IMR-90 (cell line): ENCODE measurements around the gene ADAM23. TPM values are rescaled to one million over a fixed set of nuclear protein-coding genes. Genes with fewer than 3 reads are reported as not detected.

Experiments used
- ATAC-seq: fragments of 200-7000 bp; cut with Tn5 transposase; 2 replicates; pipeline ENCODE4 v1.9.1; 2020; ENCODE audit warnings: low read depth, mild to moderate bottlenecking, moderate library complexity
- BruUV-seq: library from RNA; stranded (reverse); fragments of 400-500 nt; replicated peaks from 2 replicates; lab custom pipeline; 2021; lab: Mats Ljungman, UMichigan
- CTCF ChIA-PET: fragments of 300-600 bp; formaldehyde crosslinking; extraction: SDS; loops from one replicate; lab custom pipeline; 2021; ENCODE audit warnings: antibody characterized with exemption; lab: Yijun Ruan, JAX
- POLR2A ChIA-PET: fragments of 300-600 bp; sonication (Branson Sonifier 250); formaldehyde crosslinking; loops from one replicate; lab custom pipeline; 2022; ENCODE audit warnings: antibody characterized with exemption; ENCODE audit not compliant: unreplicated experiment; lab: Charles Lee
- DNase-seq: peaks from one replicate; pipeline ENCODE4 v3.0.0; 2013
- H2AFZ ChIP-seq: replicated peaks from 2 replicates; pipeline ENCODE3; 2013; ENCODE audit warnings: low read length, mild to moderate bottlenecking; ENCODE audit not compliant: poor library complexity
- H2AK5ac ChIP-seq: 2 replicates; pipeline ENCODE4 v1.6.1; 2013; ENCODE audit warnings: low read depth, low read length, inconsistent platforms
- H2AK9ac ChIP-seq: replicated peaks from 2 replicates; pipeline ENCODE3; 2013; ENCODE audit warnings: mild to moderate bottlenecking, low read depth, low read length, moderate library complexity; ENCODE audit not compliant: poor library complexity
- H2BK120ac ChIP-seq: 2 replicates; pipeline ENCODE4 v1.6.1; 2013; ENCODE audit warnings: low read depth, low read length, inconsistent platforms
- H2BK15ac ChIP-seq: 3 replicates; pipeline ENCODE4 v1.6.1; 2013; ENCODE audit warnings: low read depth, low read length, inconsistent platforms
- H2BK20ac ChIP-seq: 2 replicates; pipeline ENCODE4 v1.6.1; 2013; ENCODE audit warnings: low read depth, mild to moderate bottlenecking, inconsistent platforms, low read length, moderate library complexity
- H2BK5ac ChIP-seq: 2 replicates; pipeline ENCODE4 v1.6.1; 2013; ENCODE audit warnings: mild to moderate bottlenecking, low read depth, low read length, inconsistent platforms; ENCODE audit not compliant: poor library complexity, severe bottlenecking
- H3K14ac ChIP-seq: replicated peaks from 2 replicates; pipeline ENCODE4 v1.6.1; 2013; ENCODE audit warnings: low read depth, low read length, inconsistent platforms
- H3K18ac ChIP-seq: 2 replicates; pipeline ENCODE4 v1.6.1; 2013; ENCODE audit warnings: low read depth, low read length, control low read depth
- H3K23ac ChIP-seq: 2 replicates; pipeline ENCODE4 v1.6.1; 2013; ENCODE audit warnings: low read depth, low read length, inconsistent platforms
- H3K27ac ChIP-seq: 2 replicates; pipeline ENCODE4 v1.5.1; 2013; ENCODE audit warnings: mild to moderate bottlenecking, control low read depth, low read length; ENCODE audit not compliant: insufficient read depth
- H3K27me3 ChIP-seq: 2 replicates; pipeline ENCODE4 v1.6.1; 2013; ENCODE audit warnings: low read length; ENCODE audit not compliant: control insufficient read depth, insufficient read depth
- H3K36me3 ChIP-seq: 2 replicates; pipeline ENCODE4 v1.6.1; 2013; ENCODE audit warnings: low read length, mixed read lengths; ENCODE audit not compliant: control insufficient read depth, insufficient read depth
- H3K4ac ChIP-seq: 2 replicates; pipeline ENCODE4 v1.6.1; 2013; ENCODE audit warnings: low read depth, low read length, inconsistent platforms
- H3K4me1 ChIP-seq: 2 replicates; pipeline ENCODE4 v1.6.1; 2013; ENCODE audit warnings: low read length, mixed read lengths; ENCODE audit not compliant: control insufficient read depth, insufficient read depth
- H3K4me2 ChIP-seq: 2 replicates; pipeline ENCODE4 v1.6.1; 2013; ENCODE audit warnings: low read depth, mild to moderate bottlenecking, control low read depth, low read length, moderate library complexity
- H3K4me3 ChIP-seq: 2 replicates; pipeline ENCODE4 v1.5.1; 2013; ENCODE audit warnings: low read depth, mild to moderate bottlenecking, control low read depth, low read length, moderate library complexity; ENCODE audit not compliant: insufficient read depth
- H3K56ac ChIP-seq: 2 replicates; pipeline ENCODE4 v1.6.1; 2013; ENCODE audit warnings: low read length, inconsistent platforms; ENCODE audit not compliant: insufficient read depth; ENCODE audit errors: extremely low read depth
- H3K79me1 ChIP-seq, 2 experiments: 2 replicates each; pipeline ENCODE4 v1.6.1; 2013; ENCODE audit warnings: low read length in 2 of 2, inconsistent platforms in 1 of 2, low read depth in 1 of 2
- H3K9ac ChIP-seq: 2 replicates; pipeline ENCODE4 v1.6.1; 2013; ENCODE audit warnings: low read depth, low read length, control low read depth
- H3K9me1 ChIP-seq: 2 replicates; pipeline ENCODE4 v1.6.1; 2013; ENCODE audit warnings: low read length, inconsistent platforms; ENCODE audit not compliant: insufficient read depth
- H3K9me3 ChIP-seq: 2 replicates; pipeline ENCODE4 v1.6.1; 2013; ENCODE audit warnings: low read length; ENCODE audit not compliant: control insufficient read depth, insufficient read depth
- H4K20me1 ChIP-seq: 2 replicates; pipeline ENCODE4 v1.6.1; 2013; ENCODE audit warnings: low read length, inconsistent platforms; ENCODE audit not compliant: insufficient read depth
- H4K5ac ChIP-seq: 2 replicates; pipeline ENCODE4 v1.6.1; 2013; ENCODE audit warnings: mild to moderate bottlenecking, low read depth, low read length, control low read depth
- H4K8ac ChIP-seq, 2 experiments: 2 replicates each; pipeline ENCODE4 v1.6.1; 2013; ENCODE audit warnings: low read depth in 2 of 2, low read length in 2 of 2, control low read depth in 1 of 2, inconsistent platforms in 1 of 2
- H4K91ac ChIP-seq: 2 replicates; pipeline ENCODE4 v1.6.1; 2013; ENCODE audit warnings: low read depth, low read length, inconsistent platforms; ENCODE audit not compliant: insufficient read depth
- CEBPB ChIP-seq: IDR thresholded peaks from 2 replicates; pipeline ENCODE4 v1.6.1; 2012; ENCODE audit warnings: low read depth, low read length, improper control_type of control experiment
- MAFK ChIP-seq: IDR thresholded peaks from 2 replicates; pipeline ENCODE4 v1.6.1; 2012; ENCODE audit warnings: low read depth, low read length, improper control_type of control experiment
- MAZ ChIP-seq: IDR thresholded peaks from 2 replicates; pipeline ENCODE4 v1.6.1; 2012; ENCODE audit warnings: low read depth, mild to moderate bottlenecking, low read length, improper control_type of control experiment, moderate library complexity, borderline replicate concordance
- POLR2A ChIP-seq: IDR thresholded peaks from 2 replicates; pipeline ENCODE4 v1.6.1; 2012; ENCODE audit warnings: mild to moderate bottlenecking, low read depth, low read length
- RAD21 ChIP-seq: IDR thresholded peaks from 2 replicates; pipeline ENCODE4 v1.6.1; 2012; ENCODE audit warnings: low read length, improper control_type of control experiment
- SMC3 ChIP-seq: fragments of 150-350 bp; IDR thresholded peaks from 2 replicates; pipeline ENCODE4 v1.6.1; 2016; ENCODE audit warnings: low read depth, mild to moderate bottlenecking, antibody characterized with exemption, low read length, moderate library complexity
- WGBS, 2 experiments: methylation state at CpG; one replicate each; pipeline versions ENCODE4 v1.1.5 to v1.1.7; 2013; ENCODE audit warnings: missing lambda C conversion rate in 2 of 2; ENCODE audit not compliant: insufficient read length in 1 of 2; ENCODE audit errors: extremely low coverage in 2 of 2; 5-methylcytosine and 5-hydroxymethylcytosine counted together
- dilution Hi-C: fragments of 300-500 bp; cut with HindIII; formaldehyde crosslinking; loops from one replicate; pipeline ENCODE4 v1.14.3; 2018; ENCODE audit warnings: low sequenced_read_pairs; ENCODE audit not compliant: unreplicated experiment
- in situ Hi-C: fragments of 300-500 bp; cut with MboI; formaldehyde crosslinking; loops from 3 replicates; pipeline ENCODE4 v1.14.3; 2019; ENCODE audit warnings: low sequenced_read_pairs, inconsistent platforms, mixed read lengths
- intact Hi-C: fragments of 100-400 bp; cut with micrococcal nuclease; formaldehyde crosslinking; loops from 2 replicates; pipeline ENCODE4 v1.10.0; 2022
- polyA plus RNA-seq, 3 experiments: library from polyadenylated mRNA; depleted of rRNA; stranded (reverse); fragments of >200 nt; gene quantifications; 2 replicates each; pipeline ENCODE4 v1.2.3, GENCODE V29; 2012; ENCODE audit warnings: low replicate concordance in 1 of 3
- total RNA-seq: library from RNA; depleted of rRNA; stranded (reverse); fragments of >200 nt; gene quantifications from 2 replicates; pipeline ENCODE4 v1.2.3, GENCODE V29; 2012

The ADAM23 gene
- total and polyA plus RNA-seq, 2 of the 4 experiments (the other 2 are of a cell fraction): 2.9 to 10.3 TPM

DNA sequence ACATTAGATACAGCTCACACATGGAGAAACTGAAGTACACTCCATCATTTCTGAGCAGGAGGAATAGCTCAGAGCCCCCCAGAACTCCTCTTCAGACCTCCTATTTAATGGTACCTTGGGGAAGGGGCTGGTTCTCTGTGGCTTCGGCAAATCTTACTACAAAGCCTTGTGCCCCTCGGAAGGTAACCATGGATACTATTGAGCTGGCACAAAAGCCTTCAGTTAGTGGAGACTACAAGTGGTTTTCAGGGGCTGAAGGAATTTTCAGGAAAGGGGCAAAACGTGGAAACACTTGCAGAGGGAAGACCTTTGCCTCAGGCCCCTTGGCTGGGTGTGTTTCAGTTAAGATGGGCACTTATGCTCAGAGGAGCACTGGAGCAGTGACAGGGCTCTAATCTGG, 197.9 kb downstream of the ADAM23 start:
- H3K4ac ChIP-seq: no peak overlapping the region
- no peak overlapping the region for H4K8ac ChIP-seq
- H2BK120ac ChIP-seq: no peak overlapping the region
- ChIA-PET POLR2A (no interaction called here), CTCF (no interaction called here)
- no peak overlapping the region for H2BK20ac ChIP-seq
- intact Hi-C loops (no loop called here), dilution Hi-C loops (no loop called here), in situ Hi-C loops (no loop called here)
- ATAC-seq: no peak
- WGBS, 2 experiments: 33% methylated on average over 3 of the region's 3 CpGs; no CpG with 5 or more reads in 1 of the 2 experiments
- no peak overlapping the region for H4K91ac ChIP-seq
- no peak overlapping the region for H2BK5ac ChIP-seq
- H3K14ac ChIP-seq: no peak overlapping the region
- H3K9me3 ChIP-seq: no peaks in the 10 kb centered on the region
- no peak overlapping the region for H2AFZ ChIP-seq
- no peaks in the 10 kb centered on the region for H3K9me1 ChIP-seq
- no peak overlapping the region for H3K4me2 ChIP-seq
- no peaks in the 10 kb centered on the region for H3K36me3 ChIP-seq
- H3K4me3 ChIP-seq: no peak overlapping the region
- H3K4me1 ChIP-seq: no peaks in the 10 kb centered on the region
- no peak overlapping the region for H4K5ac ChIP-seq
- BruUV-seq: no TSS peak
- no peak for DNase-seq
- no peak overlapping the region for H2AK9ac ChIP-seq
- no peak overlapping the region for H3K27ac ChIP-seq
- H2AK5ac ChIP-seq: no peak overlapping the region
- H3K79me1 ChIP-seq: no peaks in the 10 kb centered on the region
- H2BK15ac ChIP-seq: no peak overlapping the region
- H3K18ac ChIP-seq: no peak overlapping the region
- TF ChIP-seq SMC3 (no peak), MAFK (no peak), CEBPB (no peak), POLR2A (no peak), RAD21 (no peak), MAZ (no peak)
- no peak overlapping the region for H3K9ac ChIP-seq
- H4K20me1 ChIP-seq: no peaks in the 10 kb centered on the region
- H3K27me3 ChIP-seq: peaks cover 10% of the 10 kb centered on the region
- H3K23ac ChIP-seq: no peak overlapping the region
- H3K56ac ChIP-seq: no peak overlapping the region
